ENCODE measurements around the gene PAX7.

DNA sequence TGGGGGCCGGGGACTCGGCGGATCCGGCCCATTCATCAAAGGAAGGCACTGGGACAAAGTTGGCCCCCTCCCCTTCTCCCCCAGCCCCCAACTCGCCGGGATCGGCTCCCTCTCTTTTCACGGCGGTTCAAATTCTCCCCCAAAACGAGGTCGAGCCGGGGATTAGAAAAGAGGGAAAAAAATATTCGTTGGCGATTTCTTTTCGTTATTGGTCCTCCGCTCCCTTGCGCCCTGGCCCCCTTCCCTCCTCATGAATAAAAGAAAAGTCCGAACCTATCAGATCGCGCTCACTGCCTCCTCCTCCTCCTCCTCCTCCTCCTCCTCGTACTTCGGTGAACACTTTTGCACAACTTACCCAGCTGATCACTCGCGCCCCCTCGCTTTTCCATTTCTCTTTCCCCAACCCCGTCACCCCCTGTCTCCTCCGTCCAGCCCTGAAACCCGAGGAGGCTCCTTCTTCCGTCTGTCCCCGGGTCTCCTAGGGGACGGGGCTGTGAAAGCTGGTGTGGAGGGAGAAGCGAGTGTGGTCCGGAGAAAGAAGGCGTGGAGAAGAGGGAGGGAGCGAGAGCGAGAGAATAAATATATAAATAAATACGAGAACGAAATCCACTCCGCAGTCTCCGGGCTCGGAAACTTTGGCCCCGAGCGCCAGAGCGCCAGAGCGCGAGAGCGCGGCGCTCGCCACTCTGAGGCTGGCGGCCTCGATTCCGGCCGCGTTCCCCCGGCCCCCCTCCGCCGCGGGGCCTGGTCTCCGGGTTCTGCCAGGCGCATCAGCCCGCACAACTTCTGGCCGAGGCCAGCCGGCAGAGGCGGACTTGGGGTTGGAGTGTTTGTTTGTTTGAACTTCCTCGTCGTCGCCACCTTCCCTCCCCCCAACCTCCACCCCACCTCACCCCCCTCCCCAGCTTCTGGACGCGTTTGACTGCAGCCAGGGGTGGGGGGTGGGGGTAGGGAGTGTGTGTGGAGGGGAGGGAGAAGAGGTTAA is at the start of gene PAX7:
- TF ChIP-seq, protein P1, sequence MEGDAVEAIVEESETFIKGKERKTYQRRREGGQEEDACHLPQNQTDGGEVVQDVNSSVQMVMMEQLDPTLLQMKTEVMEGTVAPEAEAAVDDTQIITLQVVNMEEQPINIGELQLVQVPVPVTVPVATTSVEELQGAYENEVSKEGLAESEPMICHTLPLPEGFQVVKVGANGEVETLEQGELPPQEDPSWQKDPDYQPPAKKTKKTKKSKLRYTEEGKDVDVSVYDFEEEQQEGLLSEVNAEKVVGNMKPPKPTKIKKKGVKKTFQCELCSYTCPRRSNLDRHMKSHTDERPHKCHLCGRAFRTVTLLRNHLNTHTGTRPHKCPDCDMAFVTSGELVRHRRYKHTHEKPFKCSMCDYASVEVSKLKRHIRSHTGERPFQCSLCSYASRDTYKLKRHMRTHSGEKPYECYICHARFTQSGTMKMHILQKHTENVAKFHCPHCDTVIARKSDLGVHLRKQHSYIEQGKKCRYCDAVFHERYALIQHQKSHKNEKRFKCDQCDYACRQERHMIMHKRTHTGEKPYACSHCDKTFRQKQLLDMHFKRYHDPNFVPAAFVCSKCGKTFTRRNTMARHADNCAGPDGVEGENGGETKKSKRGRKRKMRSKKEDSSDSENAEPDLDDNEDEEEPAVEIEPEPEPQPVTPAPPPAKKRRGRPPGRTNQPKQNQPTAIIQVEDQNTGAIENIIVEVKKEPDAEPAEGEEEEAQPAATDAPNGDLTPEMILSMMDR (IDR thresholded peaks at IDR 0.05) = no peak
- no peak for TF ChIP-seq EZH2 (IDR thresholded peaks at IDR 0.05; ENCODE audit: borderline replicate concordance, insufficient read depth, low read depth, low read length, poor library complexity, severe bottlenecking)

Measured in B cell (primary cell).